ENCODE data around the gene NUTM2F. TPM values are rescaled to one million over a fixed set of nuclear protein-coding genes. Genes with fewer than 3 reads are reported as not detected.
"Not testable (repeated sequence)": the region's sequence is repeated elsewhere in the genome, so short reads cannot be mapped to it uniquely, and the experiment has no call there.

NUTM2F gene
- not detected for total RNA-seq

- not testable (repeated sequence) for DNase-seq (ENCODE audit: low spot score); H3K27ac ChIP-seq; H3K27me3 ChIP-seq; H3K4me3 ChIP-seq; H3K9me3 ChIP-seq; H3K36me3 ChIP-seq; H3K4me1 ChIP-seq
These were observed at the start of gene NUTM2F for GRCh38 chr9:94328544-94328943. NUTM2F (minus strand) TSS chr9:94328644; CDS start chr9:94328623, 21 bp downstream.

- not testable (repeated sequence) for H3K9me3 ChIP-seq; DNase-seq (ENCODE audit: low spot score); H3K4me1 ChIP-seq; H3K27me3 ChIP-seq; H3K36me3 ChIP-seq
- Histone ChIP-seq H3K4me3 (peak overlapping the region; percentile 63), H3K27ac (peak overlapping the region; percentile 48 to 70)
These were observed 46.8 kb upstream of the NUTM2F start for GRCh38 chr9:94375197-94375596.

GRCh38 chr9:94374176-94375056 lies 46.0 kb upstream of the NUTM2F start:
- Histone ChIP-seq H3K4me3 (peak overlapping the region; percentile 63), H3K27ac (peak overlapping the region; percentile 60 to 75)
- H3K27me3 ChIP-seq, H3K9me3 ChIP-seq, H3K36me3 ChIP-seq, H3K4me1 ChIP-seq: not testable (repeated sequence)
- peak; percentile 85 for DNase-seq (ENCODE audit: low spot score)

GRCh38 chr9:94373779-94374175 lies 45.3 kb upstream of the NUTM2F start:
- H3K4me1 ChIP-seq; DNase-seq (ENCODE audit: low spot score); H3K36me3 ChIP-seq; H3K9me3 ChIP-seq; H3K27me3 ChIP-seq: not testable (repeated sequence)
- peak overlapping the region in 1 of 2 donors; percentile 75 for H3K27ac ChIP-seq
- peak overlapping the region; percentile 63 for H3K4me3 ChIP-seq

GRCh38 chr9:94370266-94370665 lies 41.8 kb upstream of the NUTM2F start:
- not testable (repeated sequence) for H3K4me3 ChIP-seq; H3K4me1 ChIP-seq; H3K9me3 ChIP-seq; H3K27me3 ChIP-seq; DNase-seq (ENCODE audit: low spot score); H3K36me3 ChIP-seq; H3K27ac ChIP-seq

GRCh38 chr9:94364093-94364614 lies 35.7 kb upstream of the NUTM2F start:
- H3K9me3 ChIP-seq; H3K4me1 ChIP-seq; DNase-seq (ENCODE audit: low spot score); H3K4me3 ChIP-seq; H3K27ac ChIP-seq; H3K36me3 ChIP-seq; H3K27me3 ChIP-seq: not testable (repeated sequence)

GRCh38 chr9:94357158-94357557 lies 28.7 kb upstream of the NUTM2F start:
- H3K4me3 ChIP-seq; H3K27ac ChIP-seq; H3K36me3 ChIP-seq; DNase-seq (ENCODE audit: low spot score); H3K27me3 ChIP-seq; H3K4me1 ChIP-seq; H3K9me3 ChIP-seq: not testable (repeated sequence)

GRCh38 chr9:94351901-94352723 lies 23.7 kb upstream of the NUTM2F start:
- H3K4me3 ChIP-seq; H3K36me3 ChIP-seq; H3K27me3 ChIP-seq; H3K27ac ChIP-seq; DNase-seq (ENCODE audit: low spot score); H3K4me1 ChIP-seq; H3K9me3 ChIP-seq: not testable (repeated sequence)

GRCh38 chr9:94348754-94349153 lies 20.3 kb upstream of the NUTM2F start:
- H3K4me1 ChIP-seq; H3K4me3 ChIP-seq; H3K9me3 ChIP-seq; DNase-seq (ENCODE audit: low spot score); H3K27ac ChIP-seq; H3K36me3 ChIP-seq; H3K27me3 ChIP-seq: not testable (repeated sequence)

GRCh38 chr9:94347451-94347850 lies 19.0 kb upstream of the NUTM2F start:
- not testable (repeated sequence) for DNase-seq (ENCODE audit: low spot score)

GRCh38 chr9:94341703-94342102 lies 13.3 kb upstream of the NUTM2F start:
- not testable (repeated sequence) for DNase-seq (ENCODE audit: low spot score); H3K27me3 ChIP-seq; H3K27ac ChIP-seq; H3K9me3 ChIP-seq; H3K4me1 ChIP-seq; H3K36me3 ChIP-seq; H3K4me3 ChIP-seq

More at GRCh38 chr9:94347451-94347850, 19.0 kb upstream of the NUTM2F start:
- H3K36me3 ChIP-seq, H3K27me3 ChIP-seq, H3K4me3 ChIP-seq, H3K27ac ChIP-seq, H3K4me1 ChIP-seq, H3K9me3 ChIP-seq: not testable (repeated sequence)

GRCh38 chr9:94340750-94341149 lies 12.3 kb upstream of the NUTM2F start:
- not testable (repeated sequence) for H3K36me3 ChIP-seq; H3K4me3 ChIP-seq; H3K27me3 ChIP-seq; H3K4me1 ChIP-seq; H3K27ac ChIP-seq; DNase-seq (ENCODE audit: low spot score); H3K9me3 ChIP-seq

- not testable (repeated sequence) for H3K36me3 ChIP-seq; H3K9me3 ChIP-seq; H3K4me1 ChIP-seq; H3K27ac ChIP-seq; H3K4me3 ChIP-seq; H3K27me3 ChIP-seq; DNase-seq (ENCODE audit: low spot score)
These were observed 11.2 kb upstream of the NUTM2F start for GRCh38 chr9:94339657-94340056.

GRCh38 chr9:94338723-94339122 lies 10.3 kb upstream of the NUTM2F start:
- DNase-seq (ENCODE audit: low spot score); H3K27ac ChIP-seq; H3K36me3 ChIP-seq; H3K27me3 ChIP-seq; H3K4me1 ChIP-seq; H3K4me3 ChIP-seq; H3K9me3 ChIP-seq: not testable (repeated sequence)

- H3K4me1 ChIP-seq; DNase-seq (ENCODE audit: low spot score); H3K9me3 ChIP-seq; H3K27ac ChIP-seq; H3K4me3 ChIP-seq; H3K27me3 ChIP-seq; H3K36me3 ChIP-seq: not testable (repeated sequence)
These were observed 8.0 kb upstream of the NUTM2F start for GRCh38 chr9:94336445-94336844.
